Smooth muscle cell of the brain vasculature (primary cell): ENCODE data around the gene CABLES2.

Source experiments
- DNase-seq: peaks from one replicate; pipeline ENCODE4 v3.0.0-alpha.2; 2012; ENCODE audit warnings: low read depth, low spot score

The CABLES2 gene

GRCh38 chr20:62407221-62407992, at the start of gene CABLES2:
Gene CABLES2 (minus strand): TSS chr20:62407285. CDS start chr20:62407276, 9 bp downstream.
- DNase-seq: peak; percentile 73

GRCh38 chr20:62455929-62456328, 48.8 kb upstream of the CABLES2 start:
- DNase-seq: no peak

- DNase-seq: no peak
These were observed 48.0 kb upstream of the CABLES2 start for GRCh38 chr20:62454904-62455636.

- DNase-seq: no peak
These were observed 46.2 kb upstream of the CABLES2 start for GRCh38 chr20:62453186-62453808.

GRCh38 chr20:62452475-62453095, 45.5 kb upstream of the CABLES2 start:
- no peak for DNase-seq

GRCh38 chr20:62451970-62452369, 44.9 kb upstream of the CABLES2 start:
- no peak for DNase-seq

- DNase-seq: no peak
These were observed 44.2 kb upstream of the CABLES2 start for GRCh38 chr20:62451156-62451767.

- no peak for DNase-seq
These were observed 43.0 kb upstream of the CABLES2 start for GRCh38 chr20:62449951-62450691.

- DNase-seq: no peak
These were observed 41.7 kb upstream of the CABLES2 start for GRCh38 chr20:62448788-62449187.

- no peak for DNase-seq
These were observed 41.0 kb upstream of the CABLES2 start for GRCh38 chr20:62448038-62448437.

GRCh38 chr20:62446888-62447869, 40.1 kb upstream of the CABLES2 start:
- no peak for DNase-seq

- no peak for DNase-seq
These were observed 39.4 kb upstream of the CABLES2 start for GRCh38 chr20:62446481-62446880.

- no peak for DNase-seq
These were observed 38.7 kb upstream of the CABLES2 start for GRCh38 chr20:62445553-62446340.

- DNase-seq: no peak
These were observed 37.2 kb upstream of the CABLES2 start for GRCh38 chr20:62444286-62444685.

GRCh38 chr20:62441987-62442539, 35.0 kb upstream of the CABLES2 start:
- no peak for DNase-seq

GRCh38 chr20:62439218-62439617, 32.1 kb upstream of the CABLES2 start:
- no peak for DNase-seq

GRCh38 chr20:62437927-62438326, 30.8 kb upstream of the CABLES2 start:
- no peak for DNase-seq

GRCh38 chr20:62437496-62437895, 30.4 kb upstream of the CABLES2 start:
- no peak for DNase-seq

- DNase-seq: no peak
These were observed 29.6 kb upstream of the CABLES2 start for GRCh38 chr20:62436692-62437091.
